Activated B cell treated with CpG ODN at 0.5 μM for 24 hours (primary cell): ENCODE data around the gene WNT10A. TPM values are rescaled to one million over a fixed set of nuclear protein-coding genes. Genes with fewer than 3 reads are reported as not detected.
A peak's percentile ranks its signal among the peaks of the same experiment; 100 is the strongest.

ENCODE experiments used
- ATAC-seq: fragments of 200-7000 bp; cut with Tn5 transposase; one replicate; pipeline ENCODE4 v1.10.0; 2021; ENCODE audit warnings: low read depth, mild to moderate bottlenecking, moderate library complexity
- CTCF ChIA-PET: fragments of 350-600 bp; sonication (Branson Sonifier 250); formaldehyde crosslinking; loops from one replicate; lab custom pipeline; 2021; ENCODE audit warnings: antibody characterized with exemption; lab: Charles Lee
- POLR2A ChIA-PET: fragments of 350-600 bp; sonication (Branson Sonifier 250); formaldehyde crosslinking; loops from one replicate; lab custom pipeline; 2021; ENCODE audit warnings: antibody characterized with exemption; lab: Charles Lee
- DNase-seq: peaks from one replicate; pipeline ENCODE4 v3.0.0; 2022
- H3K27ac Mint-ChIP-seq: one replicate; pipeline ENCODE4 v1.8.0; 2020; ENCODE audit warnings: mixed read lengths
- H3K27me3 Mint-ChIP-seq: one replicate; pipeline ENCODE4 v1.8.0; 2021; ENCODE audit warnings: mixed read lengths
- H3K36me3 Mint-ChIP-seq: one replicate; pipeline ENCODE4 v1.8.0; 2021; ENCODE audit warnings: low read depth, mixed read lengths
- H3K4me1 Mint-ChIP-seq: one replicate; pipeline ENCODE4 v1.8.0; 2021; ENCODE audit warnings: mixed read lengths
- H3K4me3 Mint-ChIP-seq: one replicate; pipeline ENCODE4 v1.8.0; 2020; ENCODE audit warnings: mild to moderate bottlenecking, mixed read lengths
- H3K9me3 Mint-ChIP-seq: one replicate; pipeline ENCODE4 v1.8.0; 2020; ENCODE audit warnings: mixed read lengths
- CTCF ChIP-seq: fragments of 200-600 bp; IDR thresholded peaks from one replicate; pipeline ENCODE4 v1.8.0; 2022; ENCODE audit warnings: antibody characterized with exemption, mild to moderate bottlenecking
- intact Hi-C: fragments of 100-400 bp; cut with micrococcal nuclease; formaldehyde crosslinking; loops from one replicate; pipeline ENCODE4 v1.15.1; 2024
- total RNA-seq: library from RNA; stranded (reverse); gene quantifications from 2 replicates; pipeline ENCODE4 v1.2.3, GENCODE V29; 2022

WNT10A gene
- total RNA-seq, 1 donor from 2014 or later, result 31.8 TPM

GRCh38 chr2:218885981-218886947, 5.6 kb downstream of the WNT10A start:
- intact Hi-C loops, result no loop called here
- DNase-seq (no peak), ATAC-seq (peak; percentile 35)
- TF ChIP-seq CTCF, result no peak
- Mint-ChIP-seq H3K27me3 (no peaks in the 10 kb centered on the region), H3K9me3 (no peaks in the 10 kb centered on the region), H3K4me3 (peak overlapping the region; percentile 54), H3K36me3 (peaks cover 11% of the 10 kb centered on the region), H3K4me1 (peaks cover 63% of the 10 kb centered on the region), H3K27ac (peak overlapping the region; percentile 67)
- POLR2A ChIA-PET, result interaction anchor here (0.7 to 20.0 kb wide), 4 partner anchors 7 to 363 kb away, joined by 4 to 969 read pairs (median 487); partner anchors contain the start of gene WNT10A
- CTCF ChIA-PET, result interaction anchor here (1.0 to 21.7 kb wide), 2 partner anchors 12 to 13 kb away, joined by 3 to 1062 read pairs; no protein-coding TSS in a partner anchor

GRCh38 chr2:218887079-218887478, 6.4 kb downstream of the WNT10A start:
- no peak overlapping the region for H3K4me3 Mint-ChIP-seq
- no peak overlapping the region for H3K27ac Mint-ChIP-seq
- ATAC-seq (no peak), DNase-seq (no peak)
- peaks cover 14% of the 10 kb centered on the region for H3K36me3 Mint-ChIP-seq
- CTCF ChIA-PET, result interaction anchor here (1.4 to 21.7 kb wide), 3 partner anchors 8 to 12 kb away, joined by 5 to 1062 read pairs (median 14); no protein-coding TSS in a partner anchor
- H3K4me1 Mint-ChIP-seq, result peaks cover 63% of the 10 kb centered on the region
- no peaks in the 10 kb centered on the region for H3K27me3 Mint-ChIP-seq
- no peak for TF ChIP-seq CTCF
- intact Hi-C loops, result no loop called here
- H3K9me3 Mint-ChIP-seq, result no peaks in the 10 kb centered on the region
- POLR2A ChIA-PET, result interaction anchor here (13.2 to 20.0 kb wide), 2 partner anchors 6 to 8 kb away, joined by 969 read pairs; partner anchors contain the start of gene WNT10A

GRCh38 chr2:218888341-218888740, 7.7 kb downstream of the WNT10A start:
- Mint-ChIP-seq H3K36me3 (peaks cover 10% of the 10 kb centered on the region), H3K27ac (no peak overlapping the region), H3K4me1 (peaks cover 61% of the 10 kb centered on the region), H3K9me3 (no peaks in the 10 kb centered on the region), H3K4me3 (no peak overlapping the region), H3K27me3 (no peaks in the 10 kb centered on the region)
- TF ChIP-seq CTCF, result no peak
- DNase-seq (no peak), ATAC-seq (no peak)
- intact Hi-C loops, result no loop called here
- POLR2A ChIA-PET, result interaction anchor here (13.2 to 20.0 kb wide), 2 partner anchors 5 to 10 kb away, joined by 969 read pairs; partner anchors contain the start of gene WNT10A
- CTCF ChIA-PET, result interaction anchor here (1.4 to 21.7 kb wide), 3 partner anchors 9 to 12 kb away, joined by 5 to 1062 read pairs (median 14); no protein-coding TSS in a partner anchor

GRCh38 chr2:218889937-218890336, 9.3 kb downstream of the WNT10A start:
- no peak overlapping the region for H3K27ac Mint-ChIP-seq
- DNase-seq (no peak), ATAC-seq (no peak)
- intact Hi-C loops, result loop anchor here (5.0 kb wide), 1 partner anchor 483 kb away; no protein-coding TSS in a partner anchor
- peaks cover 10% of the 10 kb centered on the region for H3K36me3 Mint-ChIP-seq
- H3K9me3 Mint-ChIP-seq, result no peaks in the 10 kb centered on the region
- peaks cover 66% of the 10 kb centered on the region for H3K4me1 Mint-ChIP-seq
- no peak overlapping the region for H3K4me3 Mint-ChIP-seq
- ChIA-PET CTCF (interaction anchor here (21.7 kb wide), 1 partner anchor 9 kb away, joined by 1062 read pairs; no protein-coding TSS in a partner anchor), POLR2A (interaction anchor here (13.2 kb wide), 1 partner anchor 11 kb away, joined by 969 read pairs; the partner anchor contains the start of gene WNT10A)
- TF ChIP-seq CTCF, result no peak
- no peaks in the 10 kb centered on the region for H3K27me3 Mint-ChIP-seq
